SK-N-SH treated with all-trans-retinoic acid at 6 μM for 48 hours (cell line): Measurements from ENCODE around the gene ITGB1.

Source experiments
- BACH2 ChIP-seq: fragments of 250-450 bp; sonication (Bioruptor Pico); IDR thresholded peaks from 2 replicates; pipeline ENCODE4 v1.9.0; 2021; ENCODE audit warnings: mild to moderate bottlenecking, borderline replicate concordance
- ESRRG ChIP-seq: fragments of 250-450 bp; sonication (Bioruptor Pico); IDR thresholded peaks from 2 replicates; pipeline ENCODE4 v1.6.1; 2021; ENCODE audit warnings: mild to moderate bottlenecking
- OSR1 ChIP-seq: fragments of 250-450 bp; sonication (Bioruptor Pico); IDR thresholded peaks from 2 replicates; pipeline ENCODE4 v1.8.0; 2022; ENCODE audit warnings: moderate library complexity, mild to moderate bottlenecking, inconsistent platforms
- ZFP30 ChIP-seq: fragments of 450-650 bp; formaldehyde crosslinking; IDR thresholded peaks from 2 replicates; pipeline ENCODE4 v1.5.0; 2022; ENCODE audit warnings: mild to moderate bottlenecking, moderate library complexity
- ZNF8 ChIP-seq: fragments of 450-650 bp; formaldehyde crosslinking; IDR thresholded peaks from 2 replicates; pipeline ENCODE4 v1.5.0; 2020; ENCODE audit warnings: mild to moderate bottlenecking, moderate library complexity
- TF ChIP-seq, protein P1 (sequence below): fragments of 250-450 bp; sonication (Bioruptor Pico); IDR thresholded peaks from 2 replicates; pipeline ENCODE4 v1.8.0; 2020; ENCODE audit warnings: mild to moderate bottlenecking, moderate library complexity, borderline replicate concordance

DNA sequence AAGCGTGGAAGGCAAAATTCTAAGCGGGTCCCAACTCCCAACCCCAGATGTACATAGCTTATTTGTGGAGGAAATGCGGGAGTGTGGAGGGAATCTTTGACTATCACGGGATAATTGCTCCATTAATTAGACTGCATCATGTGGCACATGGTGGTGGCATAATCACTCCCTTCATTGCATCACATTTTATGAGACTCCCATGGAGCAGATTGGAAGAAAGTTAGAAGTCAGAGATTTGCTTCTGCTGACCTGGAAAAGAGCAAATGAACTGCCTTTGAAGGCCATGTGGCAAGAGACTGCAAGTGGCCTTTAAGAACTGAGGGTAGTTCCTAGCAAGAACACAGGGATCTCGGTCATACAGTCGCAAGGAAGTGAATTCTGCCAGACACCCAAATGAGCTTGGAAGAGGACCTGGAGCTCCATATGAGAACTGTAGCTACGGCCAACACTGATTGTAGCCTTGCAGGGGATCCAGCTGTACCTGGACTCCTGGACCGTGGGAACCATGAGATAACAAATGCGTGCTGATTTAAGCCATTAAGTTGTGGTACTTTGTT lies 37.1 kb upstream of the ITGB1 start:
- TF ChIP-seq ZNF8 (CRISPR knock-in tag) (no peak), ZFP30 (CRISPR knock-in tag) (no peak), ESRRG (CRISPR knock-in tag) (no peak), BACH2 (CRISPR knock-in tag) (no peak), OSR1 (CRISPR knock-in tag) (no peak)
- TF ChIP-seq, protein P1, sequence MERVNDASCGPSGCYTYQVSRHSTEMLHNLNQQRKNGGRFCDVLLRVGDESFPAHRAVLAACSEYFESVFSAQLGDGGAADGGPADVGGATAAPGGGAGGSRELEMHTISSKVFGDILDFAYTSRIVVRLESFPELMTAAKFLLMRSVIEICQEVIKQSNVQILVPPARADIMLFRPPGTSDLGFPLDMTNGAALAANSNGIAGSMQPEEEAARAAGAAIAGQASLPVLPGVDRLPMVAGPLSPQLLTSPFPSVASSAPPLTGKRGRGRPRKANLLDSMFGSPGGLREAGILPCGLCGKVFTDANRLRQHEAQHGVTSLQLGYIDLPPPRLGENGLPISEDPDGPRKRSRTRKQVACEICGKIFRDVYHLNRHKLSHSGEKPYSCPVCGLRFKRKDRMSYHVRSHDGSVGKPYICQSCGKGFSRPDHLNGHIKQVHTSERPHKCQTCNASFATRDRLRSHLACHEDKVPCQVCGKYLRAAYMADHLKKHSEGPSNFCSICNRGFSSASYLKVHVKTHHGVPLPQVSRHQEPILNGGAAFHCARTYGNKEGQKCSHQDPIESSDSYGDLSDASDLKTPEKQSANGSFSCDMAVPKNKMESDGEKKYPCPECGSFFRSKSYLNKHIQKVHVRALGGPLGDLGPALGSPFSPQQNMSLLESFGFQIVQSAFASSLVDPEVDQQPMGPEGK (CRISPR knock-in tag): no peak
